Fibroblast of lung (primary cell): ENCODE results near the gene XNDC1N. TPM values are rescaled to one million over a fixed set of nuclear protein-coding genes. Genes with fewer than 3 reads are reported as not detected.

Source experiments
- DNase-seq, 2 donors: peaks; one replicate each; pipeline versions ENCODE4 v3.0.0 to v3.0.0-alpha.2; 2010; ENCODE audit warnings: low read depth in 2 of 2
- H2AFZ ChIP-seq: 2 replicates; pipeline ENCODE4 v1.5.1; 2012; ENCODE audit warnings: low read length, control low read depth, inconsistent platforms
- H3K27ac ChIP-seq: 2 replicates; pipeline ENCODE4 v1.5.1; 2011; ENCODE audit warnings: low read length, control low read depth; ENCODE audit not compliant: insufficient read depth
- H3K27me3 ChIP-seq: 2 replicates; pipeline ENCODE4 v1.5.1; 2011; ENCODE audit warnings: mild to moderate bottlenecking, low read length; ENCODE audit not compliant: control insufficient read depth, insufficient read depth
- H3K36me3 ChIP-seq: 2 replicates; pipeline ENCODE4 v1.5.1; 2011; ENCODE audit warnings: low read length; ENCODE audit not compliant: control insufficient read depth, insufficient read depth
- H3K4me1 ChIP-seq: 2 replicates; pipeline ENCODE4 v1.5.1; 2011; ENCODE audit warnings: low read length; ENCODE audit not compliant: control insufficient read depth, insufficient read depth; ENCODE audit errors: extremely low read depth
- H3K4me2 ChIP-seq: 2 replicates; pipeline ENCODE4 v1.5.1; 2011; ENCODE audit warnings: low read length, control low read depth; ENCODE audit not compliant: insufficient read depth; ENCODE audit errors: extremely low read depth
- H3K4me3 ChIP-seq, 4 experiments: fragments of 200-600 bp in 1 of 4; sonication (generic) in 1 of 4; replicated peaks in 1 of 4; 2 replicates each; pipeline ENCODE4 v1.5.1; 2011 to 2016; ENCODE audit warnings: low read length in 4 of 4, low read depth in 3 of 4, mild to moderate bottlenecking in 3 of 4, control low read depth in 2 of 4, inconsistent platforms in 1 of 4, mixed read lengths in 1 of 4; ENCODE audit not compliant: insufficient read depth in 1 of 4; ENCODE audit errors: control extremely low read depth in 1 of 4
- H3K79me2 ChIP-seq: 2 replicates; pipeline ENCODE4 v1.5.1; 2012; ENCODE audit warnings: mild to moderate bottlenecking, low read length, inconsistent platforms; ENCODE audit not compliant: control insufficient read depth, insufficient read depth
- H3K9ac ChIP-seq: 2 replicates; pipeline ENCODE4 v1.5.1; 2011; ENCODE audit warnings: mild to moderate bottlenecking, low read length, control low read depth; ENCODE audit not compliant: insufficient read depth
- H3K9me3 ChIP-seq: 2 replicates; pipeline ENCODE4 v1.5.1; 2012; ENCODE audit warnings: low read depth, low read length; ENCODE audit not compliant: control insufficient read depth, insufficient read depth
- H4K20me1 ChIP-seq: 2 replicates; pipeline ENCODE4 v1.5.1; 2011; ENCODE audit warnings: low read length; ENCODE audit not compliant: control insufficient read depth, insufficient read depth; ENCODE audit errors: extremely low read depth
- EZH2 ChIP-seq: IDR thresholded peaks from 2 replicates; pipeline ENCODE4 v1.5.1; 2012; ENCODE audit warnings: low read length, control low read depth, mild to moderate bottlenecking; ENCODE audit errors: missing control alignments
- polyA plus RNA-seq, 2 donors: library from polyadenylated mRNA; depleted of rRNA in 1 of 2; stranded (reverse) in 1 of 2; unstranded in 1 of 2; fragments of >200 nt; gene quantifications; 2 replicates each; pipeline ENCODE4 v1.2.1, GENCODE V29; 2011 to 2012; ENCODE audit warnings: missing spikeins in 1 of 2
- total RNA-seq: library from RNA; depleted of rRNA; stranded (reverse); fragments of >200 nt; gene quantifications from 2 replicates; pipeline ENCODE4 v1.2.1, GENCODE V29; 2014
- TF ChIP-seq, protein P1 (sequence below), 2 donors: IDR thresholded peaks in 1 of 2; conservative IDR thresholded peaks in 1 of 2; 1 replicate in 1 of 2; 2 replicates in 1 of 2; pipeline ENCODE4 v1.5.1; 2011 to 2012; ENCODE audit warnings: low read length in 2 of 2, control low read depth in 1 of 2, inconsistent platforms in 1 of 2, low read depth in 1 of 2, mild to moderate bottlenecking in 1 of 2

Gene XNDC1N
- total and polyA plus RNA-seq, 2 donors (not counting 1 experiment from before 2014, with no cell fraction given) = 3.5 to 5.1 TPM

DNA sequence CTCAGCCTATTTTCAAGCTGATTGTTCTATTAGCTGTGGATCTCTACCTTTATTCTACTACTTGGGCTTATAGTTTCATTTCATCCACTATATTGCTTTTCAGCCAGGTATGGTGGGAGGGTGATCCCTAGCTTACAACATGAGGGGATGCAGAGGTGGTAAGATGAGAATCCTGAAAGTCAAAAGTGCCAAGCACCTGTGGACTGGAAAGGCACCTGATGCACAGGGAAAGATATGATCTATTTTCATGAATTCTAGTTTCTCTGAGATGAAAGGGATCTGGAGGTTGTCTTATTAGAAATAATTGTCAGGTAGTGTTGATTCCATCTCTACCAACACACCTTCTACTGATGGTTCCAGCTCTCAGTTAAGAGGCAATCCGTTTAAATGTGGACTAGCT, 48.7 kb upstream of the XNDC1N start:
- H3K4me2 ChIP-seq = no peak overlapping the region
- no peaks in the 10 kb centered on the region for H3K27me3 ChIP-seq
- H4K20me1 ChIP-seq = no peaks in the 10 kb centered on the region
- no peak overlapping the region for H3K27ac ChIP-seq
- H2AFZ ChIP-seq = no peak overlapping the region
- no peak for DNase-seq
- H3K9ac ChIP-seq = no peak overlapping the region
- no peaks in the 10 kb centered on the region for H3K4me1 ChIP-seq
- H3K4me3 ChIP-seq = no peak overlapping the region
- H3K36me3 ChIP-seq = no peaks in the 10 kb centered on the region
- TF ChIP-seq, protein P1, sequence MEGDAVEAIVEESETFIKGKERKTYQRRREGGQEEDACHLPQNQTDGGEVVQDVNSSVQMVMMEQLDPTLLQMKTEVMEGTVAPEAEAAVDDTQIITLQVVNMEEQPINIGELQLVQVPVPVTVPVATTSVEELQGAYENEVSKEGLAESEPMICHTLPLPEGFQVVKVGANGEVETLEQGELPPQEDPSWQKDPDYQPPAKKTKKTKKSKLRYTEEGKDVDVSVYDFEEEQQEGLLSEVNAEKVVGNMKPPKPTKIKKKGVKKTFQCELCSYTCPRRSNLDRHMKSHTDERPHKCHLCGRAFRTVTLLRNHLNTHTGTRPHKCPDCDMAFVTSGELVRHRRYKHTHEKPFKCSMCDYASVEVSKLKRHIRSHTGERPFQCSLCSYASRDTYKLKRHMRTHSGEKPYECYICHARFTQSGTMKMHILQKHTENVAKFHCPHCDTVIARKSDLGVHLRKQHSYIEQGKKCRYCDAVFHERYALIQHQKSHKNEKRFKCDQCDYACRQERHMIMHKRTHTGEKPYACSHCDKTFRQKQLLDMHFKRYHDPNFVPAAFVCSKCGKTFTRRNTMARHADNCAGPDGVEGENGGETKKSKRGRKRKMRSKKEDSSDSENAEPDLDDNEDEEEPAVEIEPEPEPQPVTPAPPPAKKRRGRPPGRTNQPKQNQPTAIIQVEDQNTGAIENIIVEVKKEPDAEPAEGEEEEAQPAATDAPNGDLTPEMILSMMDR (conservative IDR thresholded peaks at IDR 0.05 in 1 of 2, IDR thresholded peaks at IDR 0.05 in 1 of 2; ENCODE audit: low read depth in 1 of 2, low read length in 2 of 2) = no peak
- TF ChIP-seq EZH2 = no peak
- H3K79me2 ChIP-seq = no peaks in the 10 kb centered on the region
- no peaks in the 10 kb centered on the region for H3K9me3 ChIP-seq

DNA sequence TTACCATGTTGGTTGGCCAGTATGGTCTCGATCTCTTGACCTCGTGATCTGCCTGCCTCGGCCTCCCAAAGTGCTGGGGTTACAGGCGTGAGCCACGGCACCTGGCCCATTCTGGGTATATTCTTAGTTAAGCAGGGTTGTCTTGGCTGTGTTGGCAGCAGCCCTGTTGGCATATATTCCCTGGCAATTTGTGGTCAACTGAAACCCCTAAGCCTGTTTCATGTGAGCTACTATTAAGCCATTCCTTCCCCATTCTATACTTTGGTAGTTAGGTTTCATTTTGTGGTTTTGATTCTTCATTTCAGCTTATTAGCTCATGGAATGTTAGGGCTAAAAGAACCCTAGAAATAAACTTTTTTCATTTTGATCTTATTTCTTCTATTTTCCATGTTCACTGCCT, 48.2 kb upstream of the XNDC1N start:
- no peaks in the 10 kb centered on the region for H3K79me2 ChIP-seq

DNA sequence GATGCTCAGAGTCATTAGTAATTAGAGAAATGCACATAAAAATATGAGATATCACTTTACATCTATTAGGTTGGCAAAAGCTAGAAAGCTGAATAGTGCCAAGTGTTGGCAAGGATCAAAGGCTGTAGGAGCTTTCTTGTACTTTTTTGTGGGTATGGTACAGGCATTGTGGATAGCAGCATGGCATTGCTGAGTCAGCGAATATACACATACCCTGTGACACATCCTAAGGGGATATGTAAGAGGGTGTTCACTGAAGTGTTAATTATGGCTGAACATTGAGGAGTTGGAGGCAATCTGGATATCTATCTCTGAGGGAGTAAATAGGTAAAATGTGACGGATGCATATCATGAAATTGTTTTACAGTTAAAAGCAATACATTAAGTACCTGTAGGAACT, 43.3 kb upstream of the XNDC1N start:
- Histone ChIP-seq H3K4me1 (no peaks in the 10 kb centered on the region), H3K9me3 (no peaks in the 10 kb centered on the region), H2AFZ (no peak overlapping the region), H3K36me3 (no peaks in the 10 kb centered on the region), H3K4me3 (no peak overlapping the region), H3K79me2 (no peaks in the 10 kb centered on the region), H3K27me3 (no peaks in the 10 kb centered on the region), H3K27ac (no peak overlapping the region), H3K4me2 (no peak overlapping the region), H4K20me1 (no peaks in the 10 kb centered on the region), H3K9ac (no peak overlapping the region)
- no peak for DNase-seq
- TF ChIP-seq EZH2 = no peak
- TF ChIP-seq, protein P1 (conservative IDR thresholded peaks at IDR 0.05 in 1 of 2, IDR thresholded peaks at IDR 0.05 in 1 of 2; ENCODE audit: low read depth in 1 of 2, low read length in 2 of 2) = no peak

More for the DNA sequence above, 48.2 kb upstream of the XNDC1N start:
- H3K4me1 ChIP-seq = no peaks in the 10 kb centered on the region
- TF ChIP-seq, protein P1 (conservative IDR thresholded peaks at IDR 0.05 in 1 of 2, IDR thresholded peaks at IDR 0.05 in 1 of 2; ENCODE audit: low read depth in 1 of 2, low read length in 2 of 2) = no peak
- TF ChIP-seq EZH2 = no peak
- H2AFZ ChIP-seq = no peak overlapping the region
- no peaks in the 10 kb centered on the region for H4K20me1 ChIP-seq
- no peak for DNase-seq
- no peak overlapping the region for H3K9ac ChIP-seq
- no peak overlapping the region for H3K4me3 ChIP-seq
- no peak overlapping the region for H3K4me2 ChIP-seq
- H3K9me3 ChIP-seq = no peaks in the 10 kb centered on the region
- H3K27ac ChIP-seq = no peak overlapping the region
- no peaks in the 10 kb centered on the region for H3K27me3 ChIP-seq
- no peaks in the 10 kb centered on the region for H3K36me3 ChIP-seq
